ENCODE measurements around the gene MAPK10.

The MAPK10 gene

GRCh38 chr4:85963231-85963630 lies 396.6 kb downstream of the MAPK10 start:
- DNase-seq (ENCODE audit: extremely low read depth, low read depth): no peak
- no peak for TF ChIP-seq CTCF (IDR thresholded peaks at IDR 0.05; ENCODE audit: low read depth, low read length)

- TF ChIP-seq CTCF (IDR thresholded peaks at IDR 0.05; ENCODE audit: low read depth, low read length): no peak
These were observed 398.0 kb downstream of the MAPK10 start for GRCh38 chr4:85961887-85962286.

GRCh38 chr4:85956293-85956945 lies 403.4 kb downstream of the MAPK10 start:
- no peak for TF ChIP-seq CTCF (IDR thresholded peaks at IDR 0.05; ENCODE audit: low read depth, low read length)
- no peak for DNase-seq (ENCODE audit: extremely low read depth, low read depth)

More at GRCh38 chr4:85961887-85962286, 398.0 kb downstream of the MAPK10 start:
- no peak for DNase-seq (ENCODE audit: extremely low read depth, low read depth)

GRCh38 chr4:85955620-85956292 lies 404.1 kb downstream of the MAPK10 start:
- no peak for DNase-seq (ENCODE audit: extremely low read depth, low read depth)
- no peak for TF ChIP-seq CTCF (IDR thresholded peaks at IDR 0.05; ENCODE audit: low read depth, low read length)

GRCh38 chr4:85953651-85954018 lies 406.2 kb downstream of the MAPK10 start:
- TF ChIP-seq CTCF (IDR thresholded peaks at IDR 0.05; ENCODE audit: low read depth, low read length): no peak
- no peak for DNase-seq (ENCODE audit: extremely low read depth, low read depth)

- TF ChIP-seq CTCF (IDR thresholded peaks at IDR 0.05; ENCODE audit: low read depth, low read length): no peak
- DNase-seq (ENCODE audit: extremely low read depth, low read depth): no peak
These were observed 406.7 kb downstream of the MAPK10 start for GRCh38 chr4:85952972-85953650.

GRCh38 chr4:85952528-85952927 lies 407.3 kb downstream of the MAPK10 start:
- DNase-seq (ENCODE audit: extremely low read depth, low read depth): no peak
- TF ChIP-seq CTCF (IDR thresholded peaks at IDR 0.05; ENCODE audit: low read depth, low read length): no peak
